ENCODE data around the gene LDLRAP1.

LDLRAP1 gene

GRCh38 chr1:25525361-25525688 lies 18.1 kb upstream of the LDLRAP1 start:
- H3K9me3 ChIP-seq (ENCODE audit: control insufficient read depth, insufficient read depth, low read depth, low read length): peaks cover 9% of the 10 kb centered on the region
- no peak overlapping the region for H3K4me3 ChIP-seq (ENCODE audit: low read depth, low read length)
- no peak overlapping the region for H3K27ac ChIP-seq (ENCODE audit: low read depth, low read length)
- no peak overlapping the region for H3K9ac ChIP-seq (ENCODE audit: low read length)
- peaks cover 4% of the 10 kb centered on the region for H3K4me1 ChIP-seq (ENCODE audit: control insufficient read depth, insufficient read depth, low read length)
- H3K27me3 ChIP-seq (ENCODE audit: control insufficient read depth, insufficient read depth, low read length): no peaks in the 10 kb centered on the region
- no peaks in the 10 kb centered on the region for H3K36me3 ChIP-seq (ENCODE audit: control insufficient read depth, insufficient read depth, low read length)

GRCh38 chr1:25526753-25527152 lies 16.7 kb upstream of the LDLRAP1 start:
- Histone ChIP-seq H3K36me3 (ENCODE audit: control insufficient read depth, insufficient read depth, low read length) (no peaks in the 10 kb centered on the region), H3K9ac (ENCODE audit: low read length) (no peak overlapping the region), H3K27me3 (ENCODE audit: control insufficient read depth, insufficient read depth, low read length) (no peaks in the 10 kb centered on the region), H3K4me3 (ENCODE audit: low read depth, low read length) (no peak overlapping the region), H3K27ac (ENCODE audit: low read depth, low read length) (no peak overlapping the region), H3K4me1 (ENCODE audit: control insufficient read depth, insufficient read depth, low read length) (no peaks in the 10 kb centered on the region), H3K9me3 (ENCODE audit: control insufficient read depth, insufficient read depth, low read depth, low read length) (peaks cover 14% of the 10 kb centered on the region)

DNA sequence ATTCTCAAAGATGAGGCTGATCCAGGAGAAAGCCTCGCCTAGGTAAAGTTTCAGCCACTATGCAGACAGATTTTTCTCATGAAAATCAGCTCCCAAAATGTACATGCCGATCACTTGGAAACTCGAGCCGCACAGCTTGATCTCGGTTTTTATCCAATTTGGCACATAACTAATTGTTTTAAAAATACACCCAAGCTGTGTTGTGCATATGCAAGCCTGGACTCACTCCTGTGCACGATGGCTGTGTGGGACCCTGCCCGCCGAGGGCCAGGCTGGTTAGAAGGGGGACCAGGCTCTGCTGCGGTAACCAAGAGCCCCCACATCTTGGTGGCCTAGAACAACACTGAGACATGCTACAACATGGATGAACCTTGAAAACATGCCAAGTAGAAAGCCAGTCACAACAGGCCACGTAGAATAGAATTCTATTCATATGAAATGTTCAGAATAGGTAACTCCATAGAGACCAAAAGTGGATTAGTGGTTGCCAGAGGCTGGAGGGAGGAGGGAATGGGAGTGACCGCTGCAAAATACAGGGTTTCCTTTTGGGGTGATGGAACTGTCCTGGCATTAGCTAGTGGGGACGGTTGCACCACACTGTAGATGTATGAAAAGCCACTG lies 16.1 kb upstream of the LDLRAP1 start:
- no peaks in the 10 kb centered on the region for H3K4me1 ChIP-seq (ENCODE audit: control insufficient read depth, insufficient read depth, low read length)
- no peak overlapping the region for H3K9ac ChIP-seq (ENCODE audit: low read length)
- H3K27ac ChIP-seq (ENCODE audit: low read depth, low read length): no peak overlapping the region
- no peaks in the 10 kb centered on the region for H3K36me3 ChIP-seq (ENCODE audit: control insufficient read depth, insufficient read depth, low read length)
- H3K9me3 ChIP-seq (ENCODE audit: control insufficient read depth, insufficient read depth, low read depth, low read length): peaks cover 14% of the 10 kb centered on the region
- H3K27me3 ChIP-seq (ENCODE audit: control insufficient read depth, insufficient read depth, low read length): no peaks in the 10 kb centered on the region
- H3K4me3 ChIP-seq (ENCODE audit: low read depth, low read length): no peak overlapping the region

DNA sequence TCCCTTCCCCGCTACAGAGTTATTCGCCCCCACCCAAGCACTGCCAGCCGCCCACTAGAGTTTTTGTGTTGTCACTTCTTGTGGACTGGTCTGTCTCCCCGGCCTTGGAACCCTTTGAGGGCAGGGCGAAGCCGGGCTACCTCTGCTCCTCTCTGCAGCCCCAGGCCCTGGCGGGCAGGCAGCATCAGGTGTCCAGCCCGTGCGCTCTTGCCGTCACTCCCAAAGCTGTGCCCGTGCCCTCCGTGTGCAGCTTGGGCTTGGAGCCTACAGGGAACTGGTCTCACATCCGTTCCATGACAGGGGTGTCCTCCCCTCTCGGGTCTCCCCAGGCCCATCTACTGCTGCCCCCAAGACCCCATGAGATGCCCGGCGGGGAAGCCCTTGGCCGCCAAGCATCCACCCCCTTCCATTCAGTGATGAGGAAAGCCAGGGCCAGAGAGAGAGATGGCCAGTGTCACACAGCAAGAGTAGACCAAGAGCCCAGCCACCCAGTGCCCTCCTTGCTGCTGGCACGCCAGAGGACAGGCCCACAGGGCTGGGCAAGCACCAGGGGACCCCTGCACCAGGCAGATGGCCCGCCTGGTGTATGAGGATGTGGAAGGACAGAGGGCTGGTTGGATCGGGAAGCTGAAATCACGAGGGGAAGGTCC lies 15.3 kb upstream of the LDLRAP1 start:
- H3K9me3 ChIP-seq (ENCODE audit: control insufficient read depth, insufficient read depth, low read depth, low read length): peaks cover 14% of the 10 kb centered on the region
- H3K36me3 ChIP-seq (ENCODE audit: control insufficient read depth, insufficient read depth, low read length): no peaks in the 10 kb centered on the region
- H3K4me3 ChIP-seq (ENCODE audit: low read depth, low read length): no peak overlapping the region
- no peak overlapping the region for H3K9ac ChIP-seq (ENCODE audit: low read length)
- H3K4me1 ChIP-seq (ENCODE audit: control insufficient read depth, insufficient read depth, low read length): peaks cover 2% of the 10 kb centered on the region; the same call in 1 of the 2 replicates
- no peaks in the 10 kb centered on the region for H3K27me3 ChIP-seq (ENCODE audit: control insufficient read depth, insufficient read depth, low read length)
- no peak overlapping the region for H3K27ac ChIP-seq (ENCODE audit: low read depth, low read length)

GRCh38 chr1:25528881-25529517 lies 14.4 kb upstream of the LDLRAP1 start:
- Histone ChIP-seq H3K4me3 (ENCODE audit: low read depth, low read length) (no peak overlapping the region), H3K9me3 (ENCODE audit: control insufficient read depth, insufficient read depth, low read depth, low read length) (peaks cover 14% of the 10 kb centered on the region), H3K36me3 (ENCODE audit: control insufficient read depth, insufficient read depth, low read length) (no peaks in the 10 kb centered on the region), H3K27me3 (ENCODE audit: control insufficient read depth, insufficient read depth, low read length) (no peaks in the 10 kb centered on the region), H3K27ac (ENCODE audit: low read depth, low read length) (no peak overlapping the region), H3K4me1 (ENCODE audit: control insufficient read depth, insufficient read depth, low read length) (peaks cover 2% of the 10 kb centered on the region; the same call in 1 of the 2 replicates), H3K9ac (ENCODE audit: low read length) (no peak overlapping the region)

- no peak overlapping the region for H3K27ac ChIP-seq (ENCODE audit: low read depth, low read length)
- peaks cover 14% of the 10 kb centered on the region for H3K9me3 ChIP-seq (ENCODE audit: control insufficient read depth, insufficient read depth, low read depth, low read length)
- no peaks in the 10 kb centered on the region for H3K36me3 ChIP-seq (ENCODE audit: control insufficient read depth, insufficient read depth, low read length)
Measured at GRCh38 chr1:25529518-25530185, 13.8 kb upstream of the LDLRAP1 start.

GRCh38 chr1:25530186-25531081 lies 13.0 kb upstream of the LDLRAP1 start:
- Histone ChIP-seq H3K27me3 (ENCODE audit: control insufficient read depth, insufficient read depth, low read length) (no peaks in the 10 kb centered on the region), H3K27ac (ENCODE audit: low read depth, low read length) (no peak overlapping the region)

More at GRCh38 chr1:25529518-25530185, 13.8 kb upstream of the LDLRAP1 start:
- Histone ChIP-seq H3K27me3 (ENCODE audit: control insufficient read depth, insufficient read depth, low read length) (no peaks in the 10 kb centered on the region), H3K4me1 (ENCODE audit: control insufficient read depth, insufficient read depth, low read length) (peaks cover 2% of the 10 kb centered on the region; the same call in 1 of the 2 replicates), H3K4me3 (ENCODE audit: low read depth, low read length) (no peak overlapping the region), H3K9ac (ENCODE audit: low read length) (no peak overlapping the region)

GRCh38 chr1:25531082-25531461 lies 12.3 kb upstream of the LDLRAP1 start:
- Histone ChIP-seq H3K27ac (ENCODE audit: low read depth, low read length) (no peak overlapping the region), H3K9me3 (ENCODE audit: control insufficient read depth, insufficient read depth, low read depth, low read length) (peaks cover 6% of the 10 kb centered on the region; the same call in 1 of the 2 replicates), H3K27me3 (ENCODE audit: control insufficient read depth, insufficient read depth, low read length) (no peaks in the 10 kb centered on the region), H3K9ac (ENCODE audit: low read length) (no peak overlapping the region), H3K36me3 (ENCODE audit: control insufficient read depth, insufficient read depth, low read length) (no peaks in the 10 kb centered on the region), H3K4me1 (ENCODE audit: control insufficient read depth, insufficient read depth, low read length) (peaks cover 2% of the 10 kb centered on the region; the same call in 1 of the 2 replicates), H3K4me3 (ENCODE audit: low read depth, low read length) (no peak overlapping the region)

More at GRCh38 chr1:25530186-25531081, 13.0 kb upstream of the LDLRAP1 start:
- peaks cover 9% of the 10 kb centered on the region for H3K9me3 ChIP-seq (ENCODE audit: control insufficient read depth, insufficient read depth, low read depth, low read length)
- H3K4me3 ChIP-seq (ENCODE audit: low read depth, low read length): no peak overlapping the region
- H3K4me1 ChIP-seq (ENCODE audit: control insufficient read depth, insufficient read depth, low read length): peaks cover 2% of the 10 kb centered on the region; the same call in 1 of the 2 replicates
- H3K9ac ChIP-seq (ENCODE audit: low read length): no peak overlapping the region
- H3K36me3 ChIP-seq (ENCODE audit: control insufficient read depth, insufficient read depth, low read length): no peaks in the 10 kb centered on the region

- Histone ChIP-seq H3K27ac (ENCODE audit: low read depth, low read length) (no peak overlapping the region), H3K27me3 (ENCODE audit: control insufficient read depth, insufficient read depth, low read length) (no peaks in the 10 kb centered on the region), H3K9ac (ENCODE audit: low read length) (no peak overlapping the region), H3K9me3 (ENCODE audit: control insufficient read depth, insufficient read depth, low read depth, low read length) (peaks cover 6% of the 10 kb centered on the region; the same call in 1 of the 2 replicates), H3K4me3 (ENCODE audit: low read depth, low read length) (no peak overlapping the region), H3K36me3 (ENCODE audit: control insufficient read depth, insufficient read depth, low read length) (no peaks in the 10 kb centered on the region), H3K4me1 (ENCODE audit: control insufficient read depth, insufficient read depth, low read length) (peaks cover 11% of the 10 kb centered on the region)
Measured at GRCh38 chr1:25532970-25533369, 10.4 kb upstream of the LDLRAP1 start.

- Histone ChIP-seq H3K9me3 (ENCODE audit: control insufficient read depth, insufficient read depth, low read depth, low read length) (peaks cover 6% of the 10 kb centered on the region; the same call in 1 of the 2 replicates), H3K27me3 (ENCODE audit: control insufficient read depth, insufficient read depth, low read length) (no peaks in the 10 kb centered on the region), H3K36me3 (ENCODE audit: control insufficient read depth, insufficient read depth, low read length) (no peaks in the 10 kb centered on the region)
Measured at GRCh38 chr1:25533775-25534409, 9.5 kb upstream of the LDLRAP1 start.

More at GRCh38 chr1:25533775-25534409, 9.5 kb upstream of the LDLRAP1 start:
- no peak overlapping the region for H3K9ac ChIP-seq (ENCODE audit: low read length)
- H3K4me3 ChIP-seq (ENCODE audit: low read depth, low read length): no peak overlapping the region
- H3K4me1 ChIP-seq (ENCODE audit: control insufficient read depth, insufficient read depth, low read length): peaks cover 15% of the 10 kb centered on the region
- H3K27ac ChIP-seq (ENCODE audit: low read depth, low read length): no peak overlapping the region
